ENCODE results near the gene IKBKE.
A peak's percentile ranks its signal among the peaks of the same experiment; 100 is the strongest.

Gene IKBKE

GRCh38 chr1:206538901-206539640 lies 68.8 kb downstream of the IKBKE start:
- TF ChIP-seq POLR2AphosphoS5 (IDR thresholded peaks at IDR 0.05; ENCODE audit: low read depth, low read length) (no peak), POLR2A (IDR thresholded peaks at IDR 0.05; ENCODE audit: low read depth, low read length) (no peak), TAF1 (IDR thresholded peaks at IDR 0.05; ENCODE audit: borderline replicate concordance, low read depth, low read length) (no peak)
- FAIRE-seq (no peak), DNase-seq (ENCODE audit: insufficient read length) (no peak)

GRCh38 chr1:206540044-206540780 lies 69.9 kb downstream of the IKBKE start:
- TF ChIP-seq POLR2A (IDR thresholded peaks at IDR 0.05; ENCODE audit: low read depth, low read length): no peak
- TF ChIP-seq POLR2AphosphoS5 (IDR thresholded peaks at IDR 0.05; ENCODE audit: low read depth, low read length): no peak
- TF ChIP-seq TAF1 (IDR thresholded peaks at IDR 0.05; ENCODE audit: borderline replicate concordance, low read depth, low read length): no peak

GRCh38 chr1:206541236-206541833 lies 71.1 kb downstream of the IKBKE start:
- TF ChIP-seq TAF1 (IDR thresholded peaks at IDR 0.05; ENCODE audit: borderline replicate concordance, low read depth, low read length) (no peak), POLR2A (IDR thresholded peaks at IDR 0.05; ENCODE audit: low read depth, low read length) (no peak), POLR2AphosphoS5 (IDR thresholded peaks at IDR 0.05; ENCODE audit: low read depth, low read length) (no peak)
- FAIRE-seq: no peak

More at GRCh38 chr1:206540044-206540780, 69.9 kb downstream of the IKBKE start:
- no peak for DNase-seq (ENCODE audit: insufficient read length)
- FAIRE-seq: no peak

GRCh38 chr1:206544562-206545257 lies 74.4 kb downstream of the IKBKE start:
- TF ChIP-seq POLR2AphosphoS5 (IDR thresholded peaks at IDR 0.05; ENCODE audit: low read depth, low read length) (no peak), POLR2A (IDR thresholded peaks at IDR 0.05; ENCODE audit: low read depth, low read length) (no peak), TAF1 (IDR thresholded peaks at IDR 0.05; ENCODE audit: borderline replicate concordance, low read depth, low read length) (no peak)
- peak; percentile 68 for DNase-seq (ENCODE audit: insufficient read length)
- peak; percentile 86 for FAIRE-seq

More at GRCh38 chr1:206541236-206541833, 71.1 kb downstream of the IKBKE start:
- no peak for DNase-seq (ENCODE audit: insufficient read length)

GRCh38 chr1:206545351-206545750 lies 75.1 kb downstream of the IKBKE start:
- DNase-seq (ENCODE audit: insufficient read length) (no peak), FAIRE-seq (no peak)
- TF ChIP-seq TAF1 (IDR thresholded peaks at IDR 0.05; ENCODE audit: borderline replicate concordance, low read depth, low read length) (no peak), POLR2A (IDR thresholded peaks at IDR 0.05; ENCODE audit: low read depth, low read length) (no peak), POLR2AphosphoS5 (IDR thresholded peaks at IDR 0.05; ENCODE audit: low read depth, low read length) (no peak)
